GM12874 (cell line): ENCODE results near the gene CASD1.

Source experiments
- CTCF ChIP-seq: IDR thresholded peaks from 2 replicates; pipeline ENCODE4 v1.5.1; 2011; ENCODE audit warnings: low read depth, mild to moderate bottlenecking, control low read depth, low read length, moderate library complexity; ENCODE audit not compliant: insufficient read depth

CASD1 gene

GRCh38 chr7:94579470-94579869 lies 69.9 kb downstream of the CASD1 start:
- TF ChIP-seq CTCF, result no peak

- TF ChIP-seq CTCF, result no peak
Observed at GRCh38 chr7:94580601-94581000, 71.0 kb downstream of the CASD1 start.

GRCh38 chr7:94584113-94584512 lies 74.5 kb downstream of the CASD1 start:
- no peak for TF ChIP-seq CTCF

- no peak for TF ChIP-seq CTCF
Observed at GRCh38 chr7:94588075-94588474, 78.5 kb downstream of the CASD1 start.

GRCh38 chr7:94590526-94591162 lies 81.0 kb downstream of the CASD1 start:
- TF ChIP-seq CTCF, result no peak

GRCh38 chr7:94591176-94591575 lies 81.6 kb downstream of the CASD1 start:
- TF ChIP-seq CTCF, result no peak

GRCh38 chr7:94594882-94595281 lies 85.3 kb downstream of the CASD1 start:
- TF ChIP-seq CTCF, result no peak

GRCh38 chr7:94595717-94596116 lies 86.1 kb downstream of the CASD1 start:
- TF ChIP-seq CTCF, result no peak
